CD4-positive, alpha-beta memory T cell (primary cell): ENCODE results near the gene ATXN7. TPM values are rescaled to one million over a fixed set of nuclear protein-coding genes. Genes with fewer than 3 reads are reported as not detected.

ENCODE experiments used
- CTCF ChIA-PET: fragments of 350-600 bp; sonication (Branson Sonifier 250); formaldehyde crosslinking; loops from one replicate; lab custom pipeline; 2021; ENCODE audit warnings: inconsistent platforms; ENCODE audit not compliant: partially characterized antibody; lab: Charles Lee
- POLR2A ChIA-PET: fragments of 350-600 bp; sonication (Branson Sonifier 250); formaldehyde crosslinking; loops from one replicate; lab custom pipeline; 2021; ENCODE audit not compliant: partially characterized antibody; lab: Charles Lee
- DNase-seq, 5 donors: peaks; one replicate each; pipeline versions ENCODE4 v3.0.0 to v3.0.0-alpha.2; 2020 to 2022; ENCODE audit warnings: mixed read lengths in 1 of 5
- H3K27ac ChIP-seq: one replicate; pipeline ENCODE4 v1.7.0; 2013; ENCODE audit warnings: low read depth, low read length
- H3K27me3 ChIP-seq: 2 replicates; pipeline ENCODE4 v1.7.0; 2013; ENCODE audit warnings: mild to moderate bottlenecking, low read length, moderate library complexity; ENCODE audit not compliant: insufficient read depth
- H3K36me3 ChIP-seq: 2 replicates; pipeline ENCODE4 v1.7.0; 2013; ENCODE audit warnings: mild to moderate bottlenecking, low read length, moderate library complexity; ENCODE audit not compliant: insufficient read depth
- H3K4me1 ChIP-seq: 2 replicates; pipeline ENCODE4 v1.7.0; 2013; ENCODE audit warnings: mild to moderate bottlenecking, low read length, moderate library complexity; ENCODE audit not compliant: insufficient read depth
- H3K4me3 ChIP-seq, 2 donors: one replicate each; pipeline ENCODE4 v1.7.0; 2013; ENCODE audit warnings: low read length in 2 of 2, mild to moderate bottlenecking in 1 of 2
- H3K9me3 ChIP-seq, 2 donors: one replicate each; pipeline ENCODE4 v1.7.0; 2013; ENCODE audit warnings: low read length in 2 of 2, control low read depth in 1 of 2; ENCODE audit not compliant: control insufficient read depth in 1 of 2
- H3K27ac Mint-ChIP-seq, 7 donors: one replicate each; pipeline ENCODE4 v1.8.0; 2020 to 2021; ENCODE audit warnings: mixed read lengths in 7 of 7, mild to moderate bottlenecking in 6 of 7, inconsistent platforms in 3 of 7, moderate library complexity in 3 of 7
- H3K27me3 Mint-ChIP-seq, 2 donors: one replicate each; pipeline ENCODE4 v1.8.0; 2020 to 2021; ENCODE audit warnings: mixed read lengths in 2 of 2
- H3K36me3 Mint-ChIP-seq, 2 donors: one replicate each; pipeline ENCODE4 v1.8.0; 2020 to 2021; ENCODE audit warnings: mixed read lengths in 2 of 2, inconsistent platforms in 1 of 2, mild to moderate bottlenecking in 1 of 2
- H3K4me1 Mint-ChIP-seq, 4 donors: one replicate each; pipeline ENCODE4 v1.8.0; 2020 to 2021; ENCODE audit warnings: mixed read lengths in 4 of 4, mild to moderate bottlenecking in 1 of 4
- H3K4me3 Mint-ChIP-seq, 8 donors: one replicate each; pipeline ENCODE4 v1.8.0; 2020 to 2021; ENCODE audit warnings: mixed read lengths in 8 of 8, mild to moderate bottlenecking in 7 of 8, moderate library complexity in 6 of 8, inconsistent platforms in 3 of 8
- H3K9me3 Mint-ChIP-seq, 8 donors: one replicate each; pipeline ENCODE4 v1.8.0; 2020 to 2021; ENCODE audit warnings: mixed read lengths in 8 of 8, mild to moderate bottlenecking in 5 of 8, inconsistent platforms in 3 of 8, moderate library complexity in 1 of 8
- intact Hi-C: fragments of 100-400 bp; cut with micrococcal nuclease; formaldehyde crosslinking; loops from one replicate; pipeline ENCODE4 v1.15.1; 2023
- polyA plus RNA-seq, 2 donors: library from polyadenylated mRNA; unstranded; fragments of 300-500 nt; fragmentation: Illumina TruSeq; gene quantifications; one replicate each; pipeline ENCODE4 v1.2.3, GENCODE V29; 2021
- total RNA-seq, 2 experiments: library from RNA; stranded (reverse); gene quantifications; one replicate each; pipeline ENCODE4 v1.2.3, GENCODE V29; 2021

ATXN7 gene
- total and polyA plus RNA-seq, 4 experiments from 2014 or later = 13.4 to 160 (median 89.2) TPM

- intact Hi-C loops = loop anchor here (1.0 kb wide), 4 partner anchors 11 to 56 kb away; partner anchors contain the start of genes PSMD6 and SCAANT1
- peak overlapping the region; percentile 69 for H3K27ac ChIP-seq
- peaks cover 69% of the 10 kb centered on the region for H3K4me1 ChIP-seq
- Mint-ChIP-seq H3K4me3 (peak overlapping the region; percentile 89 to 96 (median 92)), H3K9me3 (no peaks in the 10 kb centered on the region), H3K4me1 (peaks cover 48 to 82% (median 62%) of the 10 kb centered on the region in 4 donors), H3K27ac (peak overlapping the region; percentile 84 to 98 (median 95)), H3K36me3 (peaks cover 6 to 17% of the 10 kb centered on the region in 2 donors), H3K27me3 (no peaks in the 10 kb centered on the region)
- no peaks in the 10 kb centered on the region for H3K27me3 ChIP-seq
- peak; percentile 71 to 89 (median 85) for DNase-seq
- ChIA-PET CTCF (interaction anchor here (1.3 to 16.0 kb wide), 3 partner anchors 10 to 55 kb away, joined by 4 to 875 read pairs (median 101); partner anchors contain the start of gene PSMD6), POLR2A (interaction anchor here (0.9 to 14.5 kb wide), 16 partner anchors 10 to 109 kb away, joined by 3 to 347 read pairs (median 4); partner anchors contain the start of genes ATXN7, PSMD6, SCAANT1 and THOC7)
- no peaks in the 10 kb centered on the region for H3K9me3 ChIP-seq
- H3K36me3 ChIP-seq = peaks cover 2% of the 10 kb centered on the region
- peak overlapping the region; percentile 65 to 93 for H3K4me3 ChIP-seq
Observed at GRCh38 chr3:63967675-63968611, 104.3 kb downstream of the ATXN7 start.

GRCh38 chr3:63968612-63969350 is 105.1 kb downstream of the ATXN7 start:
- H3K4me3 Mint-ChIP-seq = peak overlapping the region; percentile 89 to 96 (median 92)
- Histone ChIP-seq H3K27ac (peak overlapping the region; percentile 69), H3K9me3 (no peaks in the 10 kb centered on the region), H3K4me3 (peak overlapping the region; percentile 65 to 93), H3K27me3 (no peaks in the 10 kb centered on the region), H3K36me3 (peaks cover 9% of the 10 kb centered on the region), H3K4me1 (peaks cover 78% of the 10 kb centered on the region)
- POLR2A ChIA-PET = interaction anchor here (1.0 to 14.5 kb wide), 15 partner anchors 11 to 110 kb away, joined by 3 to 347 read pairs (median 4); partner anchors contain the start of genes ATXN7, PSMD6, SCAANT1 and THOC7
- CTCF ChIA-PET = interaction anchor here (0.6 to 16.0 kb wide), 4 partner anchors 11 to 54 kb away, joined by 3 to 875 read pairs (median 52); partner anchors contain the start of gene PSMD6
- peaks cover 55 to 90% (median 66%) of the 10 kb centered on the region in 4 donors for H3K4me1 Mint-ChIP-seq
- no peaks in the 10 kb centered on the region for H3K27me3 Mint-ChIP-seq
- intact Hi-C loops = loop anchor here (1.0 kb wide), 4 partner anchors 11 to 56 kb away; partner anchors contain the start of genes PSMD6 and SCAANT1
- H3K9me3 Mint-ChIP-seq = no peaks in the 10 kb centered on the region
- peak in 1 of 5 donors; percentile 54 for DNase-seq
- H3K27ac Mint-ChIP-seq = peak overlapping the region; percentile 84 to 98 (median 95)
- peaks cover 12 to 25% of the 10 kb centered on the region in 2 donors for H3K36me3 Mint-ChIP-seq

GRCh38 chr3:63969876-63970275 is 106.2 kb downstream of the ATXN7 start:
- Mint-ChIP-seq H3K36me3 (peaks cover 21 to 30% of the 10 kb centered on the region in 2 donors), H3K4me3 (peak overlapping the region; percentile 89 to 96 (median 92)), H3K4me1 (peaks cover 62 to 96% (median 72%) of the 10 kb centered on the region in 4 donors), H3K9me3 (no peaks in the 10 kb centered on the region), H3K27ac (peak overlapping the region; percentile 84 to 98 (median 95)), H3K27me3 (no peaks in the 10 kb centered on the region)
- peaks cover 9% of the 10 kb centered on the region for H3K36me3 ChIP-seq
- ChIA-PET CTCF (interaction anchor here (16.0 kb wide), 1 partner anchor 15 kb away, joined by 875 read pairs; no protein-coding TSS in a partner anchor), POLR2A (interaction anchor here (1.3 to 14.5 kb wide), 4 partner anchors 8 to 106 kb away, joined by 3 to 347 read pairs (median 6); partner anchors contain the start of genes ATXN7 and THOC7)
- H3K27me3 ChIP-seq = no peaks in the 10 kb centered on the region
- no peaks in the 10 kb centered on the region for H3K9me3 ChIP-seq
- no peak for DNase-seq
- peak overlapping the region; percentile 69 for H3K27ac ChIP-seq
- H3K4me1 ChIP-seq = peaks cover 82% of the 10 kb centered on the region
- H3K4me3 ChIP-seq = peak overlapping the region; percentile 65 to 93
- intact Hi-C loops = no loop called here

- CTCF ChIA-PET = interaction anchor here (1.7 to 29.4 kb wide), 3 partner anchors 8 to 52 kb away, joined by 6 to 875 read pairs (median 875); partner anchors contain the start of gene PSMD6
- H3K4me1 Mint-ChIP-seq = peaks cover 63 to 97% (median 76%) of the 10 kb centered on the region in 4 donors
- DNase-seq = no peak
- H3K9me3 ChIP-seq = no peaks in the 10 kb centered on the region
- H3K4me3 Mint-ChIP-seq = peak overlapping the region; percentile 89 to 96 (median 92)
- H3K27me3 ChIP-seq = no peaks in the 10 kb centered on the region
- peak overlapping the region; percentile 58 to 65 for H3K4me3 ChIP-seq
- peaks cover 9% of the 10 kb centered on the region for H3K36me3 ChIP-seq
- H3K36me3 Mint-ChIP-seq = peaks cover 21 to 34% of the 10 kb centered on the region in 2 donors
- H3K27ac ChIP-seq = peak overlapping the region; percentile 69
- peak overlapping the region; percentile 84 to 98 (median 95) for H3K27ac Mint-ChIP-seq
- H3K9me3 Mint-ChIP-seq = no peaks in the 10 kb centered on the region
- no peaks in the 10 kb centered on the region for H3K27me3 Mint-ChIP-seq
- peaks cover 82% of the 10 kb centered on the region for H3K4me1 ChIP-seq
- POLR2A ChIA-PET = interaction anchor here (1.6 to 14.5 kb wide), 2 partner anchors 9 kb away, joined by 3 to 347 read pairs; no protein-coding TSS in a partner anchor
- intact Hi-C loops = no loop called here
Observed at GRCh38 chr3:63970631-63971475, 107.2 kb downstream of the ATXN7 start.

- no peaks in the 10 kb centered on the region for H3K27me3 ChIP-seq
- Mint-ChIP-seq H3K36me3 (peaks cover 25 to 35% of the 10 kb centered on the region in 2 donors), H3K27me3 (no peaks in the 10 kb centered on the region), H3K4me1 (peaks cover 66 to 97% (median 76%) of the 10 kb centered on the region in 4 donors), H3K9me3 (no peaks in the 10 kb centered on the region), H3K27ac (peak overlapping the region; percentile 84 to 95 (median 89)), H3K4me3 (peak overlapping the region; percentile 34 to 76 (median 71))
- H3K9me3 ChIP-seq = no peaks in the 10 kb centered on the region
- peaks cover 82% of the 10 kb centered on the region for H3K4me1 ChIP-seq
- DNase-seq = no peak
- peak overlapping the region; percentile 27 for H3K27ac ChIP-seq
- H3K4me3 ChIP-seq = no peak overlapping the region
- ChIA-PET CTCF (interaction anchor here (1.7 to 29.4 kb wide), 4 partner anchors 9 to 51 kb away, joined by 6 to 875 read pairs (median 94); partner anchors contain the start of gene PSMD6), POLR2A (interaction anchor here (1.0 to 14.5 kb wide), 3 partner anchors 8 to 60 kb away, joined by 3 to 347 read pairs (median 7); partner anchors contain the start of gene SCAANT1)
- H3K36me3 ChIP-seq = peaks cover 9% of the 10 kb centered on the region
- intact Hi-C loops = no loop called here
Observed at GRCh38 chr3:63972196-63972595, 108.5 kb downstream of the ATXN7 start.
